Neural cell (in vitro differentiated cells): ENCODE data around the gene ZBTB17. TPM values are rescaled to one million over a fixed set of nuclear protein-coding genes. Genes with fewer than 3 reads are reported as not detected.

Experiments
- H2AFZ ChIP-seq: fragments of 200-600, 300-800 bp; sonication (generic), shearing (Covaris generic); 2 replicates; pipeline ENCODE4 v1.6.0; 2014; ENCODE audit warnings: low read depth, mild to moderate bottlenecking, antibody characterized with exemption, low read length, moderate library complexity
- H3F3A ChIP-seq: fragments of 200-600 bp; shearing (Covaris generic); 2 replicates; pipeline ENCODE4 v1.6.1; 2016; ENCODE audit warnings: mild to moderate bottlenecking, moderate library complexity, mixed read lengths, antibody characterized with exemption, low read length; ENCODE audit not compliant: insufficient read depth, poor library complexity, severe bottlenecking
- H3K27ac ChIP-seq: fragments of 200-600, 300-800 bp; sonication (generic), shearing (Covaris generic); 2 replicates; pipeline ENCODE4 v1.5.1; 2014; ENCODE audit warnings: mild to moderate bottlenecking, low read length, moderate library complexity
- H3K27me3 ChIP-seq: fragments of 300-800, 200-600 bp; sonication (generic), shearing (Covaris generic); 2 replicates; pipeline ENCODE4 v1.6.0; 2014; ENCODE audit warnings: mild to moderate bottlenecking, low read depth, low read length, moderate library complexity; ENCODE audit not compliant: insufficient read depth
- H3K36me3 ChIP-seq: fragments of 300-800, 200-600 bp; sonication (generic), shearing (Covaris generic); 2 replicates; pipeline ENCODE4 v1.5.1; 2014; ENCODE audit warnings: mild to moderate bottlenecking, antibody characterized with exemption, low read length, moderate library complexity; ENCODE audit not compliant: insufficient read depth
- H3K4me2 ChIP-seq: fragments of 300-800, 200-600 bp; sonication (generic), shearing (Covaris generic); 2 replicates; pipeline ENCODE4 v1.6.0; 2014; ENCODE audit warnings: mild to moderate bottlenecking, low read length
- H3K4me3 ChIP-seq: fragments of 300-800, 200-600 bp; sonication (generic), shearing (Covaris generic); 2 replicates; pipeline ENCODE4 v1.5.1; 2014; ENCODE audit warnings: mild to moderate bottlenecking, low read length, moderate library complexity
- H3K79me2 ChIP-seq: fragments of 200-600 bp; shearing (Covaris generic); replicated peaks from 2 replicates; pipeline ENCODE4 v1.6.0; 2014; ENCODE audit warnings: mild to moderate bottlenecking, low read length, moderate library complexity; ENCODE audit not compliant: insufficient read depth
- H3K9ac ChIP-seq: fragments of 300-800, 200-600 bp; sonication (generic), shearing (Covaris generic); 2 replicates; pipeline ENCODE4 v1.6.1; 2016; ENCODE audit warnings: mild to moderate bottlenecking, low read length, mixed read lengths
- H3K9me2 ChIP-seq: fragments of 200-600 bp; shearing (Covaris generic); 2 replicates; pipeline ENCODE4 v1.6.1; 2016; ENCODE audit warnings: mild to moderate bottlenecking, low read length, mixed read lengths; ENCODE audit not compliant: insufficient read depth
- H3K9me3 ChIP-seq: fragments of 200-600, 300-800 bp; sonication (generic), shearing (Covaris generic); 2 replicates; pipeline ENCODE4 v1.6.1; 2016; ENCODE audit warnings: mild to moderate bottlenecking, mixed run types, low read length, moderate library complexity, mixed read lengths
- H4K20me1 ChIP-seq: fragments of 200-600 bp; shearing (Covaris generic); 2 replicates; pipeline ENCODE4 v1.6.1; 2016; ENCODE audit warnings: mild to moderate bottlenecking, mixed run types; ENCODE audit not compliant: insufficient read depth
- CTCF ChIP-seq: fragments of 450-650 bp; IDR thresholded peaks from 2 replicates; pipeline ENCODE4 v1.5.1; 2014; ENCODE audit warnings: antibody characterized with exemption, mild to moderate bottlenecking, moderate library complexity; ENCODE audit not compliant: poor library complexity, severe bottlenecking
- EP300 ChIP-seq: fragments of 450-650 bp; conservative IDR thresholded peaks from 2 replicates; pipeline ENCODE4 v1.6.1; 2014; ENCODE audit warnings: antibody characterized with exemption, mild to moderate bottlenecking, moderate library complexity; ENCODE audit not compliant: poor library complexity, severe bottlenecking
- EZH2 ChIP-seq: fragments of 200-600, 300-800 bp; shearing (Covaris generic), sonication (generic); IDR thresholded peaks from 2 replicates; pipeline ENCODE4 v1.6.1; 2014; ENCODE audit warnings: antibody characterized with exemption, low read length, borderline replicate concordance, mild to moderate bottlenecking; ENCODE audit not compliant: insufficient read depth, poor library complexity, severe bottlenecking
- MXI1 ChIP-seq: fragments of 450-650 bp; conservative IDR thresholded peaks from 2 replicates; pipeline ENCODE4 v1.6.1; 2014; ENCODE audit warnings: antibody characterized with exemption, mild to moderate bottlenecking; ENCODE audit not compliant: poor library complexity, severe bottlenecking
- POLR2AphosphoS5 ChIP-seq: IDR thresholded peaks from 2 replicates; pipeline ENCODE4 v1.6.1; 2012
- RAD21 ChIP-seq: fragments of 450-650 bp; conservative IDR thresholded peaks from 2 replicates; pipeline ENCODE4 v1.6.1; 2014; ENCODE audit warnings: antibody characterized with exemption, mild to moderate bottlenecking, moderate library complexity
- SMC3 ChIP-seq: fragments of 450-650 bp; conservative IDR thresholded peaks from 2 replicates; pipeline ENCODE4 v1.6.1; 2014; ENCODE audit warnings: antibody characterized with exemption, mild to moderate bottlenecking, moderate library complexity; ENCODE audit not compliant: poor library complexity
- TAF1 ChIP-seq: IDR thresholded peaks from 2 replicates; pipeline ENCODE4 v1.6.1; 2012; ENCODE audit warnings: low read depth
- polyA plus RNA-seq: library from polyadenylated mRNA; depleted of rRNA; stranded (reverse); fragments of >200 nt; gene quantifications from 2 replicates; pipeline ENCODE4 v1.2.3, GENCODE V29; 2014
- TF ChIP-seq, protein P1 (sequence below): IDR thresholded peaks from 2 replicates; pipeline ENCODE4 v1.6.1; 2012; ENCODE audit warnings: borderline replicate concordance

Gene ZBTB17
- polyA plus RNA-seq, 1 donor from 2014 or later, result 114 TPM

DNA sequence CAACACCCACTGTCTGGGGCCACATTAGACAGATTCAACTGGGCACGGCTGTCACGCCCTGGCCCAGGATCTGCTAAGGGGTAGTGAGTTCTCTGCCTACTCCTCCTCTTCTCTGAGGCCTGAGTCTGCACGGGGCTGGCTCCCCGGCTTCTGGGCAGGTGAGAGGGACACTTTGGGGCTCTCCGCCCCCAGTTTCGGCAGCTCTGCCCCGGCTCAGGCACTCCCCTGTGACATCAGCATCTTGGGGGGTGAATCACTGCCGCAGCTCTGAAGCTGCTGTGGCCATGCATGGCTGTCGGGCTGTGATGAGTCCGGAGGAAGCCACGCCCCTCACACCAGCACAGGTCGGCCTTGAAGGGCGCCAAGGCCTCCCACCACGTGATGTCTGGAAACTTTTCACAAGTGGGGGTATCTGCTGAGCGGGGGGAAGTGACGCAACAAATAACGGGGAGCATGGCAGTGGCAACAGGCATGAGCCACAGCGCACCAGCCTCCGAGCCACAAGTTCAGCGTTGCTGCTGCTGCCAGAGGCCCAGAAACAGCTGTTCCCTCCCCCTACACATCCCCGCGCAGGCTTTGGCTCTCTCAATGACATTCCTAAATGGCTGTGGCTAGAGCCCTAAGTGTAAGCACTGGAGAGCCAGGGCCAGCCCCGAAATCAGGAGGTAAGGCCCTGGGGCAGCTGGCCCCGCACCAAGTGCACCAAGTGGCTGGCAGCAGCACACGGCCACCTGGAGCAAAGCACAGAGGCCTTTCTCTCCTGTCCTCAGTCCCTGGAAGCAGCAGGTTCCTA, 26.3 kb downstream of the ZBTB17 start:
- no peaks in the 10 kb centered on the region for H3K9me2 ChIP-seq
- no peaks in the 10 kb centered on the region for H3K36me3 ChIP-seq
- no peak for TF ChIP-seq RAD21
- no peak for TF ChIP-seq MXI1
- no peak for TF ChIP-seq POLR2AphosphoS5
- TF ChIP-seq EZH2, result no peak
- TF ChIP-seq CTCF, result no peak
- no peak for TF ChIP-seq TAF1
- no peak for TF ChIP-seq EP300
- no peak for TF ChIP-seq SMC3
- TF ChIP-seq, protein P1, sequence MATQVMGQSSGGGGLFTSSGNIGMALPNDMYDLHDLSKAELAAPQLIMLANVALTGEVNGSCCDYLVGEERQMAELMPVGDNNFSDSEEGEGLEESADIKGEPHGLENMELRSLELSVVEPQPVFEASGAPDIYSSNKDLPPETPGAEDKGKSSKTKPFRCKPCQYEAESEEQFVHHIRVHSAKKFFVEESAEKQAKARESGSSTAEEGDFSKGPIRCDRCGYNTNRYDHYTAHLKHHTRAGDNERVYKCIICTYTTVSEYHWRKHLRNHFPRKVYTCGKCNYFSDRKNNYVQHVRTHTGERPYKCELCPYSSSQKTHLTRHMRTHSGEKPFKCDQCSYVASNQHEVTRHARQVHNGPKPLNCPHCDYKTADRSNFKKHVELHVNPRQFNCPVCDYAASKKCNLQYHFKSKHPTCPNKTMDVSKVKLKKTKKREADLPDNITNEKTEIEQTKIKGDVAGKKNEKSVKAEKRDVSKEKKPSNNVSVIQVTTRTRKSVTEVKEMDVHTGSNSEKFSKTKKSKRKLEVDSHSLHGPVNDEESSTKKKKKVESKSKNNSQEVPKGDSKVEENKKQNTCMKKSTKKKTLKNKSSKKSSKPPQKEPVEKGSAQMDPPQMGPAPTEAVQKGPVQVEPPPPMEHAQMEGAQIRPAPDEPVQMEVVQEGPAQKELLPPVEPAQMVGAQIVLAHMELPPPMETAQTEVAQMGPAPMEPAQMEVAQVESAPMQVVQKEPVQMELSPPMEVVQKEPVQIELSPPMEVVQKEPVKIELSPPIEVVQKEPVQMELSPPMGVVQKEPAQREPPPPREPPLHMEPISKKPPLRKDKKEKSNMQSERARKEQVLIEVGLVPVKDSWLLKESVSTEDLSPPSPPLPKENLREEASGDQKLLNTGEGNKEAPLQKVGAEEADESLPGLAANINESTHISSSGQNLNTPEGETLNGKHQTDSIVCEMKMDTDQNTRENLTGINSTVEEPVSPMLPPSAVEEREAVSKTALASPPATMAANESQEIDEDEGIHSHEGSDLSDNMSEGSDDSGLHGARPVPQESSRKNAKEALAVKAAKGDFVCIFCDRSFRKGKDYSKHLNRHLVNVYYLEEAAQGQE, result no peak
- H3K9ac ChIP-seq, result no peak overlapping the region
- H3K9me3 ChIP-seq, result no peaks in the 10 kb centered on the region
- no peak overlapping the region for H2AFZ ChIP-seq
- peaks cover 10% of the 10 kb centered on the region for H3K79me2 ChIP-seq
- no peak overlapping the region for H3K4me3 ChIP-seq
- no peaks in the 10 kb centered on the region for H3F3A ChIP-seq
- no peak overlapping the region for H3K27ac ChIP-seq
- peaks cover 7% of the 10 kb centered on the region for H4K20me1 ChIP-seq
- no peaks in the 10 kb centered on the region for H3K27me3 ChIP-seq
- H3K4me2 ChIP-seq, result no peak overlapping the region

GRCh38 chr1:15948595-15949452, 27.1 kb downstream of the ZBTB17 start:
- H3K9ac ChIP-seq, result no peak overlapping the region
- H3K27me3 ChIP-seq, result no peaks in the 10 kb centered on the region
- H3K9me2 ChIP-seq, result no peaks in the 10 kb centered on the region
- H3F3A ChIP-seq, result no peaks in the 10 kb centered on the region
- H3K27ac ChIP-seq, result no peak overlapping the region
- H3K4me2 ChIP-seq, result no peak overlapping the region
- H2AFZ ChIP-seq, result no peak overlapping the region
- no peak overlapping the region for H3K4me3 ChIP-seq
- no peaks in the 10 kb centered on the region for H3K9me3 ChIP-seq
- no peak for TF ChIP-seq MXI1
- TF ChIP-seq SMC3, result no peak
- no peak for TF ChIP-seq TAF1
- TF ChIP-seq EP300, result no peak
- H3K79me2 ChIP-seq, result peaks cover 10% of the 10 kb centered on the region
- H4K20me1 ChIP-seq, result peaks cover 7% of the 10 kb centered on the region
- no peaks in the 10 kb centered on the region for H3K36me3 ChIP-seq
